OCI-M2 (cell line): Measurements from ENCODE around the gene PPA1.
"Not testable (repeated sequence)": the region's sequence is repeated elsewhere in the genome, so short reads cannot be mapped to it uniquely, and the experiment has no call there.

Experiments used
- DNase-seq: peaks from one replicate; lab custom pipeline; 2025; ENCODE audit not compliant: unreplicated experiment; lab: John Stamatoyannopoulos, UW

Gene PPA1

DNA sequence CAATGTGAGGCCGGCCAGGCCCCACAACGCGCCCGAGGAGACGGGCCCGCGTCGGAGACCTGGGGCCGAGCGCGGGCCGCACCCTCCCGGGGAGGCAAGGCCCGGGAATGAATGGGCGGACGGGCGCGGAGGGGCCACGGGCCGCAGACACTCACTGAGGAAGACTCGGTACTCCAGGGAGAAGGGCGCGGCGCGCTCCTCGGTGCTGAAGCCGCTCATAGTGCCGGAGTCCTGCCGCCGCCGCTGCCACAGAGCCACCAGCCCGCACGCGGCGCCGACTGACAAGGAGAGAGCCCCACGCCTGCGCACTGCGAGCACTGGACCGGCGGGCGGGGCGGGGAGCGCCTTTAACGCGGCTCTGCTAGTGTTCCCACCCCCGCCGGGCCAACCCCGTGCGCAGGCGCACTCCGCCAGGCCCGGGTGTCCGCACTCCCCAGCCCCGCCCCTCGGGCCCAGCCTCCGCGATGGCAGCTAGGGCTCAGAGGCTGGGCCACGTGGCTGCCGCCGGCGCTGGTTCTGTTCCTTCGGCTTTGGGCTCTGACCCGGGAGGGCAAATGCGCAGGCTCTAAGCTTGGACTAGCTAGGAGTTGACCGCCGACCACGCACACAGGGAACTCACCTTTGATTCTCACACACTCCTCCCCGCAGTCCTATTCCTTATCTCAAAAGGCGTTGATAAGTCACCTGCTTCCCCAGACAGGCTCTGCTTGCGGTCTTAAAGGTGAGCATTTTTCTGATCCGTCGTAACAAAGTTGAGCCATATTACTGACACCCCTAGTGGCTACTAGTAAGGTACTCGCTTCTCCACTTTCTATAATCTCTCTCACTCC lies at the start of gene PPA1:
Gene PPA1, minus strand, starts transcription at position 321 of the 830 bp plus-strand sequence. Its CDS starts 102 bp downstream, at position 219.
- DNase-seq: peak; percentile 89

GRCh38 chr10:70281609-70282008 lies 48.4 kb upstream of the PPA1 start:
- no peak for DNase-seq

DNA sequence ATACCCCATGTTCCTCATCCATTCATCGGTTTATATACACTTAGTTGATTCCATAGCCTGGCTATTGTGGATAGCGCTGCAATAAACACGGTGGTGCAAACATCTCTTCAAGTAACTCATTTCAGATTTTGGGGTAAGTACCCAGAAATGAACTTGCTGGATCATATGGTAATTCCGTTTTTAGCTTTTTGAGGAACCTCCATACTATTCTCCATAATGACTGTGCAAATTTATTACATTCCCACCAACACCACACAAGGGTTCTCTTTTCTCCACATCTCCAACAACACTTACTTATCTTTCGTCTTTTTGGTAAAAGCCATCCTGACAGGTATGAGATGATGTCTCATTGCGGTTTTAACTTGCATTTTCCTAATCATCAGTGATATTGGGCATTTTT lies 46.9 kb upstream of the PPA1 start:
- DNase-seq: no peak

- no peak for DNase-seq
Measured at GRCh38 chr10:70277396-70278030, 44.3 kb upstream of the PPA1 start.

- no peak for DNase-seq
Measured at GRCh38 chr10:70274643-70275042, 41.4 kb upstream of the PPA1 start.

GRCh38 chr10:70272925-70273316 lies 39.7 kb upstream of the PPA1 start:
- no peak for DNase-seq

- DNase-seq: no peak
Measured at GRCh38 chr10:70271996-70272924, 39.0 kb upstream of the PPA1 start.

DNA sequence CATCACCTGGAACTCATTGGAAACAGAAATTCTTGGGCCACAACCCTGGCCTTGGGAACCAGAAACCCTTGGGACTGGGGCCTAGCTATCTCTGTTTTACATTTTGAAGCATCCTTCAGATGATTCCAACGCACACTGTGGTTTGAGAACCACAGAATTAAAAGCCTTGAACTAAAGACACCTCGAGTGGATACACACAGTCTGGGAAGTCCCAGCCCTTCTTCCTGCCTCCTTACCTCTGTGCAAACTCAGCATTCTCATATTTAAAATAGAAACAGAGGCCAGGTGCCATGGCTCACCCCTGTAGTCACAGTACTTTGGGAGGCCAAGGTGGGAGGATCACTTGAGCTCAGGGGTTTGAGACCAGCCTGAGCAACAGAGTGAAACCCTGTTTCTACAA lies 37.7 kb upstream of the PPA1 start:
- no peak for DNase-seq

DNA sequence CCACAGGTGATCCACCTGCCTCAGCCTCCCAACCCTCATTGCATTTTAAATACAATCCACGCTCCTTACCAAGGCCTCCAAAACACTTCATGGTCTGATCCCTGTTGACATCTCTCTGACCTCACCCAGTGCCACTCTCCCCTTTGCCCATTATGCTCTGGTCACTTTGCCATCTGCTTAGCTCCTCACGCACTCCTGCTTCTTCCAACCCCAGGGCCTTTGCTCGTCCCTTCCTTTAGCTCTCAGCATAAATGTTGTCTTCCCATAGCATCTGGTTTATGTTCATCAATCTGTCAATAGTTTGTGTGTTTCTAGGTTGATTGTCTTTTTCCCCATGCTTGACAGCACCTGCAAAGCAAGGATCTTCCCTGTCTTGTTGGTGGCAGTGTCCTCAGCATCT lies 36.5 kb upstream of the PPA1 start:
- DNase-seq: no peak

- DNase-seq: no peak
Measured at GRCh38 chr10:70268376-70268775, 35.1 kb upstream of the PPA1 start.

GRCh38 chr10:70267161-70267933 lies 34.1 kb upstream of the PPA1 start:
- no peak for DNase-seq

DNA sequence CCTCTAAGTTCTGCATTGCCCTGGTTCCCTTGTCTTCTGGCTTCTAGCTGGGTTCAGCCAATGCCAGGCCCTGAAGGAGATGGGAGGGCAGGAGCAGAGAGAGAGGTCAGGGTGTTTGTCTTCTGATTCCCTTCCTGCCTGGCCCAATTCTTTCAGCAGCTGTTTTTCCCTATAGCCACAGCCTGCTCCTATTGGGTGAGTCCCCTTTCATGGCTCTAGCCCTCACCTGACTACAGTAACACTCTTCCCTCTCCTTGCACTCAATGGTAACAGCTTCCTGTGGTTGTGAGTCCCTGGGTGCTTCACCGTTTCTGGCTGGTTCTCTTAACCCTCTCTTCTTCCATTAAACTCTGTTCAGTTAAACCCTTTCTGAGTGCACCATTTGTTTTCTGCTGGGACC lies 33.5 kb upstream of the PPA1 start:
- DNase-seq: no peak

DNA sequence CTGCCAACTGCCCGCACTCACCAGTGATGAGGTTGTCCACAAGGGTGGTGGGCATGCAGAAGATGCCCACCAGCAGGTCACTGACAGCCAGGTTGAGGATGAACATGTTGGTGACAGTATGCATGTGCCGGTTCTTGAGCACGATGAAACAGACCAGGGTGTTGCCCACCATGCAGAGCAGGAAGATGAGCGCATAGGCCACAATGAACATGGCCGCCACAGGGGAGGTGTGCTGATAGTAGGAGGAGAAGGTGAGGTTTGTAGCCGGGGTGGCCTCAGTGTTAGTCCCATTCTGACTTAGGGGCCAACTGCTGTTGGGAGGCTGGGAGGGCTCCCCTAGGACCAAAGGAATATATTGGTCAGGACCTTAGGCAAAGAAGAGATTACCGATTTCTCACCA lies 32.8 kb upstream of the PPA1 start:
- no peak for DNase-seq

DNA sequence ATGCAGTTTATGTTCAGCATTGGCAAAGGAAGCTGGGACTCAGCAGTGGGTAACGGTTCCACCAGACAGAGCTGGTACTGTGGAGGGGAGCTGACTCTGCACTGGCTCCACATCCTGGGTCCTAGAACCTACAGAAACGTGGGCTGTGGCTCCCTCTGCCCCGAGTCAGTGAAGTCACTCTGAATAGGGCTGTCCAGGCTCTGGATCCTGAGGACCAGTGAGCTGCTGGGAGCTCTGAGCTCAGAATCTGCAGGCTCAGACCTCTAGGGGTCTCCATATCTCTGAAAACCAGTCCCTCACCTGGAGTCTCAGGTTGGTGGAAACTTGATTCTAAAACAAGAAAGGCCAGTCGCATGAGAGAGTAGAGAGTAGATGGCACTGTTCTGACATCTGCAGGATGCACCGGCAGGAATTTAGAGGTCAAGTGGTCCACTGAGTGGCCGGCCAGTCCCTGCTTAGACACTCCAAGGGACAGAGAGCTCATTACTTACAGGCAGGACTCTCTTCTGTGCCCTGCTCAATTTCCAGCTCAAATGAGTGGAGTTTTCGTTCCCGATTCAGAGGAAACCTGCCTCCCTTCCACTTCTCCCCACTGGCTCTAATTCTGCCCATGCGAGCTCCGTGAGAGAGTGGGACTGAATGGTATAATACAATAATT lies 31.9 kb upstream of the PPA1 start:
- DNase-seq: no peak

DNA sequence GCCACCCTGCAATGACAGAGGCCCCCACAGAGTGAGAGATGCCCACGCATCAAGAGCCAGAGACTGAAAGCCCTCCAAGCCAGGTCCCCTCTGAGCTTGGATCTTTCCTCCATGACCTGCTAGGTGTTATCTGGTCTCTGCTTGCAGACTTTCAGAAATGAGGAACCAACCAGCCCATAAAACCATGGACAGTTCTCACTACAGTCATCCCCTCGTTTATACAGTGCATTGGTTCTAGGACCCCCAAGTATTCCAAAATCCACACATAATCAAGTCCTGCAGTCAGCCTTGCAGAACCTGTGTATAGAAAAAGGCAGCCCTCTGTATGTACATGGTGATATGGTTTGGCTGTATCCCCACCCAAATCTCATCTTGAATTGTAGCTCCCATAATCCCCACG lies 27.5 kb upstream of the PPA1 start:
- no peak for DNase-seq

DNA sequence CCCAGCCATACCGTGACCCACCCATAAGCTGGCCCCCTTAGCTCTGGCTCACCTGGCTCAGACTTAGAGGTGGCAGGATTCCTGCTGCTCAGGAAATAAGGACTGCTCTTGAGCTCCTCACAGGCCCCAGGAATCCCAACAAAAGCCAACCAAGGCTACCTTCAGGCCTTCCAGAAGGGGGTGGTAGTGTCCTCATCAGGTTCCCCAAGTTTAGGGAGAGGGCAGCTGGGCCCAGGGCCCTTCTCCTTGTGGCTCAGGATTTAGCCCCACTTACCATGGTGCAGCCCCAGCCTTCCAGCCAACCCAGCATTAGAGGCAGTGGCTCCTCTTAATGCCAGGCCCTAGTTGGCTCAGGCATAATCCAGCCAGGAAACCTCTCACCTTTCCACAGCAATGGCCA lies 27.0 kb upstream of the PPA1 start:
- no peak for DNase-seq

DNA sequence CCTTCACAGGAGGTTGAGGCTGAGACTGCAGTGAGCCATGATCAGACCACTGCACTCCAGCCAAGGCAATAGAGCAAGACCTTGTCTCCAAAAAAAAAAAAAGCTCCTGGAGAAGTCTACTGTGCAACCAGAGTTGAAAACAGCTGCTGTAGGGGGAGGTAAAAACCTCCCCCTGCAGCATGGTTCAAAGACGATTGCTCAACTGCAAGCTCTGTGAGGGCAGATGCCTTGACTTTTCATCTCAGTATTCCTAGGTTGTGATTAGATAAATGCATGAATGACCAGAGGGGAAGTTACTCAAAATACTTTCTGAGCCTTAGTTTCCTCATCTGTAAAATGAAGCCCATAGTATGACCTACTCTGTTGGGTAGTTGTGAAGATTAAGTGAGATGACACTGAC lies 25.0 kb upstream of the PPA1 start:
- no peak for DNase-seq

DNA sequence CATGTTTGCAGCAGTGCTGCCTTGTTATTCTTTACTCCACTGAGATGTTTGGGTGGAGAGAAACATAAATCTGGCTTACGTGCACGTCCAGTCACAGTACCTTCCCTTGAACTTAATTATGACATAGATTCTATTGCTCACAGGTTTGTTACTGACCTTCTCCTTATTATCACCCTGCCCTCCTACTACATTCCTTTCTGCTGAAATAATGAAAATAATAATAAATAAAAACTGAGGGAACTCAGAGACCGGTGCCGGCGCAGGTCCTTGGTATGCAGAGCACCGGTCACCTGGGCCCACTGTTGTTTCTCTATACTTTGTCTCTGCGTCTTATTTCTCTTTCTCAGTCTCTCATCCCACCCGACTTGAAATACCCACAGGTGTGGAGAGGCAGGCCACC lies 24.6 kb upstream of the PPA1 start:
- DNase-seq: not testable (repeated sequence)

DNA sequence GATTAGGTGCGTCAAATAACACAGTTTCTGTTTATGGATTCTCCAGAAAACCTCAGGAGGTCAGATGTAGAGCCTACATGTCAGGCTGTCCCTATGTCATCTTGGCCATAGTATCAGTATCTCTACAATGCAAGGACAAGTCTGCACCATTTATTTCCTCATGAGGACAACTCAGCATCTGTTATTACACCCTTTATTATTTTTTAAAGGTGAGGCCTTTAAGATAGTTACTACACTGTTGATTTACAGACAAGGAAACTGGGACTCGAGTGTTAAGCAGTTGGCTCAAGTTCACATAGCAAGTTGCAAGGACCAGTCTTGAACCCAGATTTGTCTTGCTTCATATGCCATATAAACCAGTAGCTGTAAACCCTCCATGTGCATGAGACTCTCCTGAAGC lies 23.2 kb upstream of the PPA1 start:
- no peak for DNase-seq
